ENCODE measurements around the gene FBXW8.

The FBXW8 gene

DNA sequence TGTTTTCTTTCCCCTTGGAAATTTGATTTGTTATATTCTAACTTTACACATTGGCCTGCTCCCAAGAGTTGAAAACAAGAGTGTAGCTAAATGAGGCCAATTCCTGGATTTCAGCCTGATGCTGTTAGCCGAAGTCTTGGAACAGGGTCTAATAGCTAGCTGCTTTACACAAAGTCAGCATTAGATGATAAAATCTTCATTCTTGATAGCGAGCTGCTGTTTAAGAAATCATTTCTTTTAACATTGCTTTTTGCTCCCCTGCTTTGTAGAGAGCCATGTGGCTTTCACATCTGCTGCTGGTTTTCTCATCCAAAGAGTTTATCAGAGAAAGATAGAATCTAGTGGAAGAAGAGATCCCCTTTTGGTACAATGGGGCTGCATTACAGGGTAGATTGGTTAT is 22.3 kb downstream of the FBXW8 start:
- TF ChIP-seq GABPA (IDR thresholded peaks at IDR 0.05; ENCODE audit: low read depth) (no peak), POLR2AphosphoS5 (IDR thresholded peaks at IDR 0.05; ENCODE audit: low read depth) (no peak), SPI1 (IDR thresholded peaks at IDR 0.05; ENCODE audit: borderline replicate concordance, low read depth) (no peak)
- TF ChIP-seq, protein P1, sequence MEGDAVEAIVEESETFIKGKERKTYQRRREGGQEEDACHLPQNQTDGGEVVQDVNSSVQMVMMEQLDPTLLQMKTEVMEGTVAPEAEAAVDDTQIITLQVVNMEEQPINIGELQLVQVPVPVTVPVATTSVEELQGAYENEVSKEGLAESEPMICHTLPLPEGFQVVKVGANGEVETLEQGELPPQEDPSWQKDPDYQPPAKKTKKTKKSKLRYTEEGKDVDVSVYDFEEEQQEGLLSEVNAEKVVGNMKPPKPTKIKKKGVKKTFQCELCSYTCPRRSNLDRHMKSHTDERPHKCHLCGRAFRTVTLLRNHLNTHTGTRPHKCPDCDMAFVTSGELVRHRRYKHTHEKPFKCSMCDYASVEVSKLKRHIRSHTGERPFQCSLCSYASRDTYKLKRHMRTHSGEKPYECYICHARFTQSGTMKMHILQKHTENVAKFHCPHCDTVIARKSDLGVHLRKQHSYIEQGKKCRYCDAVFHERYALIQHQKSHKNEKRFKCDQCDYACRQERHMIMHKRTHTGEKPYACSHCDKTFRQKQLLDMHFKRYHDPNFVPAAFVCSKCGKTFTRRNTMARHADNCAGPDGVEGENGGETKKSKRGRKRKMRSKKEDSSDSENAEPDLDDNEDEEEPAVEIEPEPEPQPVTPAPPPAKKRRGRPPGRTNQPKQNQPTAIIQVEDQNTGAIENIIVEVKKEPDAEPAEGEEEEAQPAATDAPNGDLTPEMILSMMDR (IDR thresholded peaks at IDR 0.05; ENCODE audit: insufficient read depth, low read length): no peak
- TF ChIP-seq, protein P2, sequence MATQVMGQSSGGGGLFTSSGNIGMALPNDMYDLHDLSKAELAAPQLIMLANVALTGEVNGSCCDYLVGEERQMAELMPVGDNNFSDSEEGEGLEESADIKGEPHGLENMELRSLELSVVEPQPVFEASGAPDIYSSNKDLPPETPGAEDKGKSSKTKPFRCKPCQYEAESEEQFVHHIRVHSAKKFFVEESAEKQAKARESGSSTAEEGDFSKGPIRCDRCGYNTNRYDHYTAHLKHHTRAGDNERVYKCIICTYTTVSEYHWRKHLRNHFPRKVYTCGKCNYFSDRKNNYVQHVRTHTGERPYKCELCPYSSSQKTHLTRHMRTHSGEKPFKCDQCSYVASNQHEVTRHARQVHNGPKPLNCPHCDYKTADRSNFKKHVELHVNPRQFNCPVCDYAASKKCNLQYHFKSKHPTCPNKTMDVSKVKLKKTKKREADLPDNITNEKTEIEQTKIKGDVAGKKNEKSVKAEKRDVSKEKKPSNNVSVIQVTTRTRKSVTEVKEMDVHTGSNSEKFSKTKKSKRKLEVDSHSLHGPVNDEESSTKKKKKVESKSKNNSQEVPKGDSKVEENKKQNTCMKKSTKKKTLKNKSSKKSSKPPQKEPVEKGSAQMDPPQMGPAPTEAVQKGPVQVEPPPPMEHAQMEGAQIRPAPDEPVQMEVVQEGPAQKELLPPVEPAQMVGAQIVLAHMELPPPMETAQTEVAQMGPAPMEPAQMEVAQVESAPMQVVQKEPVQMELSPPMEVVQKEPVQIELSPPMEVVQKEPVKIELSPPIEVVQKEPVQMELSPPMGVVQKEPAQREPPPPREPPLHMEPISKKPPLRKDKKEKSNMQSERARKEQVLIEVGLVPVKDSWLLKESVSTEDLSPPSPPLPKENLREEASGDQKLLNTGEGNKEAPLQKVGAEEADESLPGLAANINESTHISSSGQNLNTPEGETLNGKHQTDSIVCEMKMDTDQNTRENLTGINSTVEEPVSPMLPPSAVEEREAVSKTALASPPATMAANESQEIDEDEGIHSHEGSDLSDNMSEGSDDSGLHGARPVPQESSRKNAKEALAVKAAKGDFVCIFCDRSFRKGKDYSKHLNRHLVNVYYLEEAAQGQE (IDR thresholded peaks at IDR 0.05; ENCODE audit: insufficient replicate concordance, low read depth): no peak
- Histone ChIP-seq H3K27ac (replicated peaks) (no peak overlapping the region), H3K4me3 (replicated peaks; ENCODE audit: insufficient read depth, low read length) (no peak overlapping the region), H3K27me3 (ENCODE audit: insufficient read depth, poor library complexity, severe bottlenecking) (no peaks in the 10 kb centered on the region)
- no peak for DNase-seq (ENCODE audit: low read depth in 1 of 2, low spot score in 1 of 2)

DNA sequence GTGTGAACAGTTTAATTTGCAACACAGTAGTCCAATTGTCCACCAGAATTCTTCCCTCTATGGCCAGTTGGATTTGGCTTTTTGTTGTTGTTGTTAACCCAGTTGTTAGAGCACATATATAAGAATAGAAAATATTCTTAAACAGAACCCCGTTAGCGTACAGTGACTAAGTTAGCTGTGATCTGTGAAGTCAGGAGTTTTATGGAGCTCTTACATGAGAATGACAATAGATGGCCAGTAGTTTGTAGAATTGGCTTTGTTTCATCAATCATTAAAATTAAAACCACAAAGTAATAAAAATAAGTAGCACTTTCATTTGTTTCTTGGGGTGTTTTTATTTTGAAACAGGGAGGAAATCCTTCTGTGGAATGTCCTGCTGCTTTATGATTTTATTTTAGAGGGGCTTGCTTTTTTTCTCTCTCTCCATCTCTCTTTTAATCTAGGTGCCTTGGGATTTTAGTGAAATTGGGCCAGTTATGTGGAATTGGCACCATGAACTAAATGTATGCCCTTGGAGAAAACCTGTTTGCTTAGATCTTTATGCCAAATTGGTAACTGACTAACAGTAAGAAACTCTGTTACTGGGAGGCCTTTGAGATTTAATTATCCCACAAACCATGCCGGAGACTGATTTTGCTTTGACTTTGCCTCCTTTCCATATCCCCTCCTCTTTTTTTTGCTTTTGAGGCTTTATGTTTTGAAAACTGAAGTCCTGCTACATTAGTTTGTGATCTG is 22.9 kb downstream of the FBXW8 start:
- H3K27ac ChIP-seq (replicated peaks): no peak overlapping the region
- H3K4me3 ChIP-seq (replicated peaks; ENCODE audit: insufficient read depth, low read length): no peak overlapping the region
- TF ChIP-seq GABPA (IDR thresholded peaks at IDR 0.05; ENCODE audit: low read depth) (no peak), POLR2AphosphoS5 (IDR thresholded peaks at IDR 0.05; ENCODE audit: low read depth) (no peak), SPI1 (IDR thresholded peaks at IDR 0.05; ENCODE audit: borderline replicate concordance, low read depth) (no peak)
- TF ChIP-seq, protein P1 (IDR thresholded peaks at IDR 0.05; ENCODE audit: insufficient read depth, low read length): no peak
- TF ChIP-seq, protein P2 (IDR thresholded peaks at IDR 0.05; ENCODE audit: insufficient replicate concordance, low read depth): no peak

DNA sequence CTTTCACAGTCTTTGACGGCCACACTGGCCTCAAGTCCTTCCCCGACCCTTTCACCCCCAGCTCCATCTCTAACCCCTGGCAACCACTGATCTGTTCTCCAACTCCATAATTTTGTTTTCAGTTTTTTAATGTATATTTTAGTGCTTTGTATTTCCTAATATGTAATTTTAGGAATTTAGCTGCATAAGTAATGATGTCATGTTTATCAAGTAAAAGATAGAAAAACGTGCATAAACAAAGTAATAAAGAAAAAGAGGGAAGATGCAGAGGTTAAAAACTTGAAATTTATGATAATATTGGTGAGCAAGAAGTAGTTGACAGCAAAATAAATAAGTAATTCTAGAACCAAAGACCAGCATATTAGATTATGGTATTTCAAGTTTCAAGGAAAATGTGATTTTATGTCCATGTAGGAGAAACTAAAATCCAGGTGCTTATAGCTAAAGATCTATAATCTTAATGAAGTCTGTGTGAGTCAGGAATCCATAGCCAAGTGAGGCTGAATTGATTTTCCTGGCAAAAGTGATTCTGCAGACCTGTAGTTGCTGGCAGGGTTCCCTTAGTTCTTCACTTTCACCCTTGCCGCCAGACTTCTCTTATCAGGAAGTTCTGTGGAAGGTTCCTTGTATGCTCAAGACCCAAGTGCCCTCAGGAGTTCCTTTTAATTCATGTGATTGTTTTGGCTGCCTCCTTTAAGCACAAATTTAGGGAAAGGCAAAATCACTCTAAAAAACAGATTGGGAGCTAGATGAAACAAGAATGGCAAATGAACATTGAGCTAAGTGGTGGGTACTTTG is 24.4 kb downstream of the FBXW8 start:
- DNase-seq (ENCODE audit: low read depth in 1 of 2, low spot score in 1 of 2): peak in 1 of 2 experiments; percentile 11
- no peaks in the 10 kb centered on the region for H3K27me3 ChIP-seq (ENCODE audit: insufficient read depth, poor library complexity, severe bottlenecking)

More for the DNA sequence above, 22.9 kb downstream of the FBXW8 start:
- no peaks in the 10 kb centered on the region for H3K27me3 ChIP-seq (ENCODE audit: insufficient read depth, poor library complexity, severe bottlenecking)
- DNase-seq (ENCODE audit: low read depth in 1 of 2, low spot score in 1 of 2): no peak

More for the DNA sequence above, 24.4 kb downstream of the FBXW8 start:
- H3K27ac ChIP-seq (replicated peaks): no peak overlapping the region
- TF ChIP-seq, protein P2 (IDR thresholded peaks at IDR 0.05; ENCODE audit: insufficient replicate concordance, low read depth): no peak
- TF ChIP-seq, protein P1 (IDR thresholded peaks at IDR 0.05; ENCODE audit: insufficient read depth, low read length): no peak
- TF ChIP-seq GABPA (IDR thresholded peaks at IDR 0.05; ENCODE audit: low read depth): no peak
- 0 out of 2 replicates have a peak, but pooled peaks have one; percentile 4 for TF ChIP-seq SPI1 (IDR thresholded peaks at IDR 0.05; ENCODE audit: borderline replicate concordance, low read depth)
- no peak for TF ChIP-seq POLR2AphosphoS5 (IDR thresholded peaks at IDR 0.05; ENCODE audit: low read depth)
- H3K4me3 ChIP-seq (replicated peaks; ENCODE audit: insufficient read depth, low read length): no peak overlapping the region

All from HL-60 (cell line).